PC-3 (cell line): ENCODE measurements around the gene CTNS. TPM values are rescaled to one million over a fixed set of nuclear protein-coding genes. Genes with fewer than 3 reads are reported as not detected.

Experiments
- ATAC-seq: fragments of 200-7000 bp; cut with Tn5 transposase; 2 replicates; pipeline ENCODE4 v1.9.1; 2020; ENCODE audit warnings: mild to moderate bottlenecking, moderate library complexity
- BruUV-seq: library from RNA; stranded (reverse); fragments of 400-500 nt; replicated peaks from 2 replicates; lab custom pipeline; 2021; lab: Mats Ljungman, UMichigan
- CTCF ChIA-PET: fragments of 300-600 bp; sonication (Branson Sonifier 250); formaldehyde crosslinking; loops from one replicate; lab custom pipeline; 2022; ENCODE audit warnings: antibody characterized with exemption; lab: Charles Lee
- POLR2A ChIA-PET: fragments of 300-600 bp; sonication (Branson Sonifier 250); formaldehyde crosslinking; loops from one replicate; lab custom pipeline; 2022; ENCODE audit warnings: antibody characterized with exemption; ENCODE audit not compliant: unreplicated experiment; lab: Charles Lee
- DNase-seq: peaks from one replicate; pipeline ENCODE4 v3.0.0-alpha.2; 2015
- H2AFZ ChIP-seq: fragments of 300-600 bp; sonication (generic); 2 replicates; pipeline ENCODE4 v1.6.0; 2016; ENCODE audit warnings: antibody characterized with exemption, low read length
- H3F3A ChIP-seq: fragments of 300-600 bp; sonication (generic); one replicate; pipeline ENCODE4 v1.6.0; 2017; ENCODE audit warnings: antibody characterized with exemption, low read length, control low read depth, mild to moderate bottlenecking; ENCODE audit not compliant: unreplicated experiment
- H3K27ac ChIP-seq: fragments of 300-600 bp; sonication (generic); 2 replicates; pipeline ENCODE4 v1.5.1; 2016; ENCODE audit warnings: mild to moderate bottlenecking, low read length
- H3K27me3 ChIP-seq: fragments of 300-600 bp; sonication (generic); 2 replicates; pipeline ENCODE4 v1.6.1; 2016; ENCODE audit warnings: low read length, mixed read lengths
- H3K36me3 ChIP-seq: fragments of 300-600 bp; sonication (generic); 2 replicates; pipeline ENCODE4 v1.6.1; 2016; ENCODE audit warnings: low read depth, mixed run types, low read length, mixed read lengths
- H3K4me1 ChIP-seq: fragments of 300-600 bp; sonication (generic); 2 replicates; pipeline ENCODE4 v1.5.1; 2016; ENCODE audit warnings: low read length; ENCODE audit not compliant: insufficient read depth
- H3K4me2 ChIP-seq: fragments of 300-600 bp; sonication (generic); 2 replicates; pipeline ENCODE4 v1.6.0; 2016; ENCODE audit warnings: low read length
- H3K4me3 ChIP-seq: fragments of 300-600 bp; sonication (generic); 2 replicates; pipeline ENCODE4 v1.5.1; 2016; ENCODE audit warnings: mild to moderate bottlenecking, low read length, mixed read lengths
- H3K79me2 ChIP-seq: fragments of 300-600 bp; sonication (generic); 2 replicates; pipeline ENCODE4 v1.6.1; 2017; ENCODE audit warnings: low read length, mixed read lengths
- H3K9ac ChIP-seq: fragments of 300-600 bp; sonication (generic); 2 replicates; pipeline ENCODE4 v1.6.0; 2016; ENCODE audit warnings: mild to moderate bottlenecking, low read length
- H3K9me2 ChIP-seq: fragments of 300-600 bp; sonication (generic); replicated peaks from 2 replicates; pipeline ENCODE4 v1.6.1; 2016; ENCODE audit warnings: mixed run types, low read length, mixed read lengths
- H3K9me3 ChIP-seq: fragments of 300-600 bp; sonication (generic); 2 replicates; pipeline ENCODE4 v1.6.1; 2016; ENCODE audit warnings: low read length, mixed read lengths
- H4K20me1 ChIP-seq: fragments of 300-600 bp; sonication (generic); 2 replicates; pipeline ENCODE4 v1.6.1; 2016; ENCODE audit warnings: low read length, mixed read lengths
- EZH2 ChIP-seq: fragments of 300-600 bp; sonication (generic); IDR thresholded peaks from one replicate; pipeline ENCODE4 v1.6.1; 2017; ENCODE audit warnings: antibody characterized with exemption, mild to moderate bottlenecking, low read length; ENCODE audit not compliant: unreplicated experiment
- EZH2phosphoT487 ChIP-seq: fragments of 300-600 bp; sonication (generic); IDR thresholded peaks from 2 replicates; pipeline ENCODE4 v1.6.1; 2018; ENCODE audit warnings: mild to moderate bottlenecking, antibody characterized with exemption, low read length, borderline replicate concordance
- intact Hi-C: fragments of 100-400 bp; cut with micrococcal nuclease; formaldehyde crosslinking; loops from 2 replicates; pipeline ENCODE4 v1.9.0; 2023
- total RNA-seq: library from RNA; depleted of rRNA; stranded (reverse); fragments of >200 nt; gene quantifications from 2 replicates; pipeline ENCODE4 v1.2.3, GENCODE V29; 2014
- TF ChIP-seq, protein P1 (sequence below): fragments of 300-600 bp; sonication (generic); conservative IDR thresholded peaks from 2 replicates; pipeline ENCODE4 v1.5.1; 2017; ENCODE audit warnings: antibody characterized with exemption, low read depth, mild to moderate bottlenecking, low read length

CTNS gene
- total RNA-seq, 1 experiment from 2014 or later = 10.2 TPM

DNA sequence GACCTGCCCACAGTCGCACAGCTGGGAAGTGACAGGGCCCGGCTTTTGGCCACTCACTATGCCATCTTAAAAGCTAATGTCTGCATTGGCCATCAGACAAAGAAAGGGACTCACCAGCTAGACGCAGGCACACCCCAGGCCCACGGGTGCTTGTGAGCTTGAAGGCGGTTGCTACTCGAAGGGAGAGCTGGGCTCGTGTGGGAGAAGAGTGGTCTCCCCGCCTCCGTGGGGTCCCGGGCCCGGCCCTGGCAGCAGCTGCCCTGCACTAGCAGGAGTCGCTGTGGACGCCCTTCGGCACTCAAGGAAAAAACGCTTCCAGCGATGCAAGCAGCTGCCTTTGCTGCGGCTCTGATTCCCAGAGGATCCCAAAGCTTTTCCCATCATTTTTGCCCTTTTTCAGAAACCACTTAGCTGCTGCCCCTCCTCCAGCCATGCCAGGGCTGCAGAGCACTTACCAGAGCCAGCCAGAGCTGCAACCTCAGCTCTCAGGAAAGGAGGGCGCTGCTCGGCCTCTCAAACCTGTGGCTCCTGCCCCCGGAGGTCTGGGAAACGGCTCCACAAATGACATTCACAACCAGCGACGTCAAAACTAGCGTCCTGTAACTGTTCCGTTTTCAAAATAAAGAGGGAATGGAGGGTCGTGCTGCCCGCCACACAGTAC, 39.6 kb upstream of the CTNS start:
- ATAC-seq (no peak), DNase-seq (no peak)
- no TSS peak for BruUV-seq
- H3K9ac ChIP-seq = no peak overlapping the region
- H3K4me1 ChIP-seq = peaks cover 11% of the 10 kb centered on the region
- H3F3A ChIP-seq = no peaks in the 10 kb centered on the region
- H2AFZ ChIP-seq = no peak overlapping the region
- H3K4me3 ChIP-seq = no peak overlapping the region
- intact Hi-C loops = no loop called here
- no peaks in the 10 kb centered on the region for H4K20me1 ChIP-seq
- no peaks in the 10 kb centered on the region for H3K9me3 ChIP-seq
- ChIA-PET POLR2A (no interaction called here), CTCF (no interaction called here)
- H3K79me2 ChIP-seq = no peaks in the 10 kb centered on the region
- no peaks in the 10 kb centered on the region for H3K9me2 ChIP-seq
- no peak for TF ChIP-seq EZH2
- TF ChIP-seq, protein P1, sequence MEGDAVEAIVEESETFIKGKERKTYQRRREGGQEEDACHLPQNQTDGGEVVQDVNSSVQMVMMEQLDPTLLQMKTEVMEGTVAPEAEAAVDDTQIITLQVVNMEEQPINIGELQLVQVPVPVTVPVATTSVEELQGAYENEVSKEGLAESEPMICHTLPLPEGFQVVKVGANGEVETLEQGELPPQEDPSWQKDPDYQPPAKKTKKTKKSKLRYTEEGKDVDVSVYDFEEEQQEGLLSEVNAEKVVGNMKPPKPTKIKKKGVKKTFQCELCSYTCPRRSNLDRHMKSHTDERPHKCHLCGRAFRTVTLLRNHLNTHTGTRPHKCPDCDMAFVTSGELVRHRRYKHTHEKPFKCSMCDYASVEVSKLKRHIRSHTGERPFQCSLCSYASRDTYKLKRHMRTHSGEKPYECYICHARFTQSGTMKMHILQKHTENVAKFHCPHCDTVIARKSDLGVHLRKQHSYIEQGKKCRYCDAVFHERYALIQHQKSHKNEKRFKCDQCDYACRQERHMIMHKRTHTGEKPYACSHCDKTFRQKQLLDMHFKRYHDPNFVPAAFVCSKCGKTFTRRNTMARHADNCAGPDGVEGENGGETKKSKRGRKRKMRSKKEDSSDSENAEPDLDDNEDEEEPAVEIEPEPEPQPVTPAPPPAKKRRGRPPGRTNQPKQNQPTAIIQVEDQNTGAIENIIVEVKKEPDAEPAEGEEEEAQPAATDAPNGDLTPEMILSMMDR = no peak
- no peak for TF ChIP-seq EZH2phosphoT487
- H3K4me2 ChIP-seq = no peak overlapping the region
- no peak overlapping the region for H3K27ac ChIP-seq
- peaks cover 3% of the 10 kb centered on the region for H3K36me3 ChIP-seq
- H3K27me3 ChIP-seq = no peaks in the 10 kb centered on the region

DNA sequence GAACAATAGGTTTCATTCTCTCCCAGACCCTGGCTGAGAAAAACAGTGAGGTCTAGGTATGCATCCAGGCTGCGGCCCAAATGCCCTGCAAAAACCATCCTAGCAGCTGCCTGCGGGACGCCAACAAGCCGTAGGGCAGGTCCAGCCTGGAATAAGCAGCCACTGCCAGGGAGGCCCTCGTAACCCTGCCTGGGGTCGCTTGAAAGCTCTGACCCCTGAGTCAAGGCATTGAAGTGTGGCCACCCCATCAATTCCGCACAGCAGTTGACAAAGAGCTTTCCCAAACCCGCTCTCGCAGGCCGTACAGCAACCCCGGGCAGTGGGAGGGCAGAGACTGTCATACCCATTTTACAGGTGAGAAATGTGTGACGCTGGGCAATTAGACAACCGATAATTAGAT, 38.5 kb upstream of the CTNS start:
- BruUV-seq = no TSS peak
- intact Hi-C loops = no loop called here
- no peak overlapping the region for H3K4me2 ChIP-seq
- ChIA-PET CTCF (no interaction called here), POLR2A (no interaction called here)
- no peaks in the 10 kb centered on the region for H3K79me2 ChIP-seq
- H3K27me3 ChIP-seq = no peaks in the 10 kb centered on the region
- ATAC-seq = no peak
- H3K27ac ChIP-seq = no peak overlapping the region
- no peak for DNase-seq
- no peaks in the 10 kb centered on the region for H3K9me3 ChIP-seq
- peaks cover 13% of the 10 kb centered on the region for H3K4me1 ChIP-seq
- no peak overlapping the region for H3K9ac ChIP-seq
- no peak overlapping the region for H2AFZ ChIP-seq
- TF ChIP-seq, protein P1 = no peak
- TF ChIP-seq EZH2phosphoT487 (no peak), EZH2 (no peak)
- no peaks in the 10 kb centered on the region for H4K20me1 ChIP-seq
- no peaks in the 10 kb centered on the region for H3K9me2 ChIP-seq
- H3K36me3 ChIP-seq = peaks cover 8% of the 10 kb centered on the region
- no peak overlapping the region for H3K4me3 ChIP-seq
- no peaks in the 10 kb centered on the region for H3F3A ChIP-seq

DNA sequence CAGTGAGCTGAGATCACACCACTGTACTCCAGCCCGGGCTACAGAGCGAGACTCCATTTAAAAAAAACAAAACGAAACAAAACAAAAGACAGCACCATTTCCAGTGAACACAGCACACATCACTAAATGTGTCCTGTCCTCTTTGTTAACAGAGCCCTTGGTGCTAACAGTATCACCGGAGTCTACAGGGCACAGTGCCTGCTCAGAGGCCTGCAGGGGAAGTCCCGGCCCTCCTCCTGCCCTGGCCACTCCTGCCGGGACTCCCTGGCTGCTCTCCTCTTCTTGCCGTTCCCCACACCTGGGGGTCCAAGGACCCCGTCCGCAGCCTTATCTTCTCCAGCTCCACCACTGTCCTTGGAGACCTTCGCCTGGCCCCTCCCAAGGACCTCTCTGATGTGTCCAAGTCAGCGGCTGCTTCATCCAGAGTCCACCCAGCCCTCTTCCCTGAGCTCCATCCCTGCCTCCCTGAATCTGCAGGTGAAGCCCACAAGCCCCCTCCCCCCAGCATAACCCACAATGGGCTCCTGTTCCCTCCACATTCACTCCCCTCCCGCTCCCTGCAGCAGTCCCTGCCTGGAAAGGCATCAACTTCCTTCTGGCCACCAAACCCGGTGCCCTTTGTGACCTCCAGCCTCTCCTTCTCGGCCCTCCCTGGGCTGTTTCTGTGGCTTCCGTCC, 35.9 kb upstream of the CTNS start:
- intact Hi-C loops = no loop called here
- no peaks in the 10 kb centered on the region for H3K79me2 ChIP-seq
- ATAC-seq = no peak
- no peak overlapping the region for H3K27ac ChIP-seq
- peaks cover 8% of the 10 kb centered on the region for H3K36me3 ChIP-seq
- H3K9ac ChIP-seq = no peak overlapping the region
- POLR2A ChIA-PET = no interaction called here
- H3K9me2 ChIP-seq = no peaks in the 10 kb centered on the region
- H3F3A ChIP-seq = no peaks in the 10 kb centered on the region
- CTCF ChIA-PET = no interaction called here
- no peaks in the 10 kb centered on the region for H3K9me3 ChIP-seq
- H3K4me2 ChIP-seq = no peak overlapping the region
- H3K4me3 ChIP-seq = no peak overlapping the region
- H3K27me3 ChIP-seq = no peaks in the 10 kb centered on the region
- DNase-seq = no peak
- no peak overlapping the region for H2AFZ ChIP-seq
- H4K20me1 ChIP-seq = no peaks in the 10 kb centered on the region
- TF ChIP-seq EZH2phosphoT487 = no peak
- TF ChIP-seq, protein P1 = no peak
- TF ChIP-seq EZH2 = no peak
- no TSS peak for BruUV-seq
- peaks cover 12% of the 10 kb centered on the region for H3K4me1 ChIP-seq
